ENCODE results near the gene INCA1. TPM values are rescaled to one million over a fixed set of nuclear protein-coding genes. Genes with fewer than 3 reads are reported as not detected.

Gene INCA1
- total and polyA plus RNA-seq, 3 experiments from 2014 or later, result 0.18 to 0.58 (median 0.37) TPM

DNA sequence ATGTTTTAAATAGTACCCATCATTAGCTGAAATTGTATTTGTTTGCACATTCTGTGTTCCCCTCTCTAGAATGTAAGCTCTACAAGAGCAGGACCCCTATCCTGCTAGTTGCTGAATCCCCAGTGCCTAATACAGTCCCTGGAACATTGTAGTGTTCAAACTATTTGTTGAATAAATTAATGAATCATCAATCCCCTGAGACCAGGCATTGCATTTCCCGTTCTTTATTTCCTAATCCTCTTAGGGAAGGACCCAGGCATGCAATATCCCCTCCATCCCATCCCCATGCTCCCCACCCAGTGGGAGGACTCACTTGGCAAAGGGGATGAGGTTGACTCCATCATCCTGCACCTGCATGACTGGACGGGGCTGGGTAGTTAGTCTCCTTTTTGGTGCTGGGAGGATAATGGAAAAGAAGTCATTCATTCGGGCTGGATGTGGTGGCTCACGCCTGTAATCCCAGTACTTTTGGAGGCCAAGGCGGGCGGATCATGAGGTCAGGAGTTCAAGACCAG is 3.2 kb downstream of the INCA1 start:
- no peaks in the 10 kb centered on the region for H3K9me3 Mint-ChIP-seq
- no peaks in the 10 kb centered on the region for H3K9me3 ChIP-seq (ENCODE audit: low read length)
- H3K27ac ChIP-seq (ENCODE audit: low read depth, low read length), result no peak overlapping the region

GRCh38 chr17:4987767-4988567 is 9.4 kb downstream of the INCA1 start:
- Mint-ChIP-seq H3K27me3 (peaks cover 0 to 1% of the 10 kb centered on the region in 2 donors), H3K4me1 (peaks cover 29 to 46% (median 42%) of the 10 kb centered on the region in 3 donors), H3K9me3 (no peaks in the 10 kb centered on the region), H3K36me3 (peaks cover 0 to 24% (median 8%) of the 10 kb centered on the region in 3 donors), H3K27ac (peak overlapping the region; percentile 87 to 98 (median 95)), H3K4me3 (peak overlapping the region; percentile 91 to 96 (median 93))
- CTCF ChIA-PET, result interaction anchor here (0.7 to 4.1 kb wide), 14 partner anchors 7 to 278 kb away, joined by 3 to 19 read pairs (median 4); partner anchors contain the start of genes RNF167, SLC25A11 and SPAG7
- no peaks in the 10 kb centered on the region for H3K9me3 ChIP-seq (ENCODE audit: low read length)
- no peaks in the 10 kb centered on the region for H3K27me3 ChIP-seq (ENCODE audit: insufficient read depth, low read length, poor library complexity, severe bottlenecking)
- POLR2A ChIA-PET, result interaction anchor here (0.6 to 2.6 kb wide), 6 partner anchors 10 to 75 kb away, joined by 3 to 20 read pairs (median 5); partner anchors contain the start of genes INCA1, KIF1C, PFN1 and RNF167
- peak in 1 of 5 donors; percentile 10 for DNase-seq
- H3K4me3 ChIP-seq (ENCODE audit: low read length), result peak overlapping the region; percentile 94
- peaks cover 33% of the 10 kb centered on the region for H3K4me1 ChIP-seq (ENCODE audit: insufficient read depth, low read length)
- H3K27ac ChIP-seq (ENCODE audit: low read depth, low read length), result peak overlapping the region; percentile 88
- no peaks in the 10 kb centered on the region for H3K36me3 ChIP-seq (ENCODE audit: insufficient read depth, low read length)

More for the DNA sequence above, 3.2 kb downstream of the INCA1 start:
- Mint-ChIP-seq H3K27me3 (peaks cover 0 to under 1% of the 10 kb centered on the region in 2 donors), H3K4me1 (peaks cover 17 to 31% (median 17%) of the 10 kb centered on the region in 3 donors), H3K36me3 (peaks cover 0 to 4% (median 0%) of the 10 kb centered on the region in 3 donors), H3K27ac (no peak overlapping the region), H3K4me3 (peak overlapping the region in 1 of 7 donors; percentile 84)
- H3K4me3 ChIP-seq (ENCODE audit: low read length), result no peak overlapping the region
- no peak for DNase-seq
- no peaks in the 10 kb centered on the region for H3K27me3 ChIP-seq (ENCODE audit: insufficient read depth, low read length, poor library complexity, severe bottlenecking)
- H3K36me3 ChIP-seq (ENCODE audit: insufficient read depth, low read length), result no peaks in the 10 kb centered on the region
- ChIA-PET CTCF (no interaction called here), POLR2A (interaction anchor here (0.6 kb wide), 1 partner anchor 1294 kb away, joined by 4 read pairs; no protein-coding TSS in a partner anchor)
- H3K4me1 ChIP-seq (ENCODE audit: insufficient read depth, low read length), result peaks cover 28% of the 10 kb centered on the region

DNA sequence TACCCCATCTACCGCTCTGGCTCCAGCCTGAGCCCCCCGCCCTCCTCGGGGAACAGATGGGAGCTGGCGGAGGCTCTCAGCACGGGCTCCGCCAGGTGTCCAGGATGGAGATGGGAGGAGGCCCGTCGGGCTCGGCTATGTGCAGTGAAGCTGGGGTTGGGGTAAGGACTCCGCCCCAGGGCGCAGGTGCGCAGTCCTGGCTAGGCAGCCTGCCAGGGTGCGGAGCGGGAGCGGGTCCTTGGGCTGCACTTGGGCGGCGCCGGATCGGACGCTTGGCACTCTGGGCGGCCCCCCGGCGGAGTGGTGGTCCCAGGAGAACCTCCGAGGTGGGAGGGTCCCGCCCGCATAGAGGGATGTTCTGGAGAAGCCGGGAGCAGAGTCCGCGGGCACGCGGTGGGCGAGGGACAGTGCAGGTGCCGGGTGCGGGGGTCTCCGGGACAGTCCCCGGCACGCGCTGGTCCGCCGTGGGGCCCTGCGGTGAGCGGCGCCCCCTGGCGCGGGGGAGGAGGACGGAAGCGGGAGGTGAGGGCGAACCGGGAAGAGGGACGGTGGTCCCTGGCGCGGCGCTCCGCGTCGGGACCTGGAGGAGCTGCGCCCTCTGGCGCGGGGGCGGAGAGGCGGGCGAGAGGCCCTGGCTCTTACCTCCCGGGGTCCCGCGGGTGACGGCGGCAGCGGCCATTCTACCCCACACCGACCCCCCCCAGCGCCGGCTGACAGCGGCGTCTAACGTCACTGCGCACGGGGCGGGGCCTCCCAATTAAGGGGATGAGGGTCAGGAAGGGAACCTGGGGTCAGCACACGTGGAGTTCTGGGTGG is 10.2 kb downstream of the INCA1 start, which contains the start of gene CAMTA2:
Gene CAMTA2, minus strand, starts transcription at position 725 of the 816 bp plus-strand sequence. CDS start 1,453 bp downstream, outside the sequence.
- peaks cover 0 to 1% of the 10 kb centered on the region in 2 donors for H3K27me3 Mint-ChIP-seq
- Histone ChIP-seq H3K9me3 (ENCODE audit: low read length) (no peaks in the 10 kb centered on the region), H3K4me1 (ENCODE audit: insufficient read depth, low read length) (peaks cover 33% of the 10 kb centered on the region), H3K27me3 (ENCODE audit: insufficient read depth, low read length, poor library complexity, severe bottlenecking) (no peaks in the 10 kb centered on the region), H3K36me3 (ENCODE audit: insufficient read depth, low read length) (no peaks in the 10 kb centered on the region), H3K4me3 (ENCODE audit: low read length) (peak within 1 kb of the TSS; percentile 94), H3K27ac (ENCODE audit: low read depth, low read length) (peak within 1 kb of the TSS; percentile 88)
- peak within 1 kb of the TSS; percentile 87 to 98 (median 95) for H3K27ac Mint-ChIP-seq
- H3K4me3 Mint-ChIP-seq, result peak within 1 kb of the TSS; percentile 91 to 96 (median 93)
- peaks cover 0 to 32% (median 8%) of the 10 kb centered on the region in 3 donors for H3K36me3 Mint-ChIP-seq
- H3K9me3 Mint-ChIP-seq, result no peaks in the 10 kb centered on the region
- H3K4me1 Mint-ChIP-seq, result peaks cover 31 to 46% (median 42%) of the 10 kb centered on the region in 3 donors
- POLR2A ChIA-PET, result interaction anchor here (0.5 to 2.6 kb wide), 10 partner anchors 11 to 68 kb away, joined by 3 to 20 read pairs (median 3); partner anchors contain the start of genes INCA1, KIF1C, PFN1 and RNF167
- CTCF ChIA-PET, result interaction anchor here (0.7 to 4.1 kb wide), 17 partner anchors 7 to 277 kb away, joined by 3 to 19 read pairs (median 3); partner anchors contain the start of genes CHRNE, RNF167, SLC25A11 and SPAG7
- DNase-seq, result peak; percentile 80 to 92 (median 87)

GRCh38 chr17:4986403-4986802 is 10.9 kb downstream of the INCA1 start:
- Mint-ChIP-seq H3K27me3 (peaks cover 0 to 1% of the 10 kb centered on the region in 2 donors), H3K9me3 (no peaks in the 10 kb centered on the region)

DNA sequence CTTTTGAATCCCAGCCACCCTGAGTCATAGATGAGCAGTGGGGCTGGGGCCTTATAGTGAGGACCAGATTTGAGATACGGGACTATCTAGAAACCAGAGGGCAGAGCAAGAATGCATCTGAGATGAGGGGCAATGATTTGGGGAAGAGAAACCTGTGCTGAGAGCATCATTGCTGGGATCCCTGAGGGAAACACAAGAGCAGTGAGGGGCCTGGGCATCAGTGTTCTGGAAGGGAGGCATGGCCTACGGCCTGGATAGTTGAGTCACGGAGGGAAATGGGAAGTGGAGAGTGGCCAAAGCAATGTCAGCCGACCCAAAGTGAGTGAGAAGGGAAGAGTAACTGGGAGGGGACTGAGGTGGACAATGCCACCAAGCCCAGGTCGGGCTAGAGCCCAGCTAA is 15.0 kb downstream of the INCA1 start:
- peaks cover 22% of the 10 kb centered on the region for H3K4me1 ChIP-seq (ENCODE audit: insufficient read depth, low read length)
- no peak overlapping the region for H3K4me3 ChIP-seq (ENCODE audit: low read length)
- Mint-ChIP-seq H3K4me3 (no peak overlapping the region), H3K27ac (peak overlapping the region in 2 of 8 donors; percentile 12 to 47), H3K36me3 (peaks cover 5 to 72% (median 12%) of the 10 kb centered on the region in 3 donors), H3K9me3 (no peaks in the 10 kb centered on the region), H3K4me1 (peaks cover 20 to 33% (median 29%) of the 10 kb centered on the region in 3 donors), H3K27me3 (no peaks in the 10 kb centered on the region)
- ChIA-PET POLR2A (no interaction called here), CTCF (interaction anchor here (1.0 to 1.5 kb wide), 2 partner anchors 73 to 80 kb away, joined by 4 to 5 read pairs; no protein-coding TSS in a partner anchor)
- peaks cover 32% of the 10 kb centered on the region for H3K36me3 ChIP-seq (ENCODE audit: insufficient read depth, low read length)
- no peaks in the 10 kb centered on the region for H3K27me3 ChIP-seq (ENCODE audit: insufficient read depth, low read length, poor library complexity, severe bottlenecking)
- H3K9me3 ChIP-seq (ENCODE audit: low read length), result no peaks in the 10 kb centered on the region
- no peak overlapping the region for H3K27ac ChIP-seq (ENCODE audit: low read depth, low read length)
- DNase-seq, result no peak

More at GRCh38 chr17:4986403-4986802, 10.9 kb downstream of the INCA1 start:
- Histone ChIP-seq H3K4me1 (ENCODE audit: insufficient read depth, low read length) (peaks cover 33% of the 10 kb centered on the region), H3K9me3 (ENCODE audit: low read length) (no peaks in the 10 kb centered on the region), H3K27ac (ENCODE audit: low read depth, low read length) (peak overlapping the region; percentile 88), H3K4me3 (ENCODE audit: low read length) (peak overlapping the region; percentile 94), H3K36me3 (ENCODE audit: insufficient read depth, low read length) (peaks cover under 1% of the 10 kb centered on the region), H3K27me3 (ENCODE audit: insufficient read depth, low read length, poor library complexity, severe bottlenecking) (no peaks in the 10 kb centered on the region)
- peak in 1 of 5 donors; percentile 45 for DNase-seq
- POLR2A ChIA-PET, result interaction anchor here (0.6 to 2.6 kb wide), 6 partner anchors 11 to 69 kb away, joined by 3 to 20 read pairs (median 3); partner anchors contain the start of genes INCA1, KIF1C, PFN1 and RNF167
- Mint-ChIP-seq H3K4me1 (peaks cover 31 to 46% (median 42%) of the 10 kb centered on the region in 3 donors), H3K27ac (peak overlapping the region; percentile 87 to 98 (median 91)), H3K36me3 (peaks cover 0 to 40% (median 4%) of the 10 kb centered on the region in 3 donors), H3K4me3 (peak overlapping the region; percentile 91 to 96 (median 93))
- CTCF ChIA-PET, result interaction anchor here (0.7 to 3.3 kb wide), 9 partner anchors 9 to 83 kb away, joined by 3 to 18 read pairs (median 6); partner anchors contain the start of genes CHRNE, RNF167, SLC25A11 and SPAG7

DNA sequence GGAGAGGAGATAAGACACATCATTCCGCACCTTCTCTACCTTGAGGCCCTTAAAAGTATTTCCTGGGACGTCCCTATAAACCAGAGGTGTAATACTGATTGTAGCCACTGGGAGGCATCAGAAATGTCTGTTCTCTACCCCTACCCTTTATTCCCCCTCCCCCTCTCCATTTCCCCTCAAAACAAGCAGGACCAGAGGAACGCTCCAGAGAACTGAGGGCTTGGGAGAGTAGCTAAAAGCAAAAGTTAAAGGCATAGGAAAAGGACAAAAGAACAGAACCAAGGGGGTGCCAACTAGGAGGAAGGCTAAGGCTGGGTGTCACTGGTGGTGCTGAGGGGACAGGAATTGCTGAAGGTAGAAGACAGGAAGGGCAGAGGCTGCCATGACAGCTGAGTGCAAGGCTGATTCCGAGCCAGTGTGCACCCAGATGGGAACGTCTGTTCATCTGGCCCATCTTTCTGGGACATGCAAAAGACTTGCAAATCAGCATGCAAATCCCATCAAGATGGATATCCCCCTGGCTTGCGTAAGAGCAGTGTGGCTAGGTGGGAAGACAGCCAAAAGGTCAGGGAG is 16.6 kb downstream of the INCA1 start:
- Mint-ChIP-seq H3K27ac (peak overlapping the region; percentile 55 to 89 (median 78)), H3K36me3 (peaks cover 5 to 72% (median 14%) of the 10 kb centered on the region in 3 donors), H3K4me1 (peaks cover 12 to 21% (median 19%) of the 10 kb centered on the region in 3 donors), H3K4me3 (peak overlapping the region in 1 of 7 donors; percentile 33), H3K9me3 (no peaks in the 10 kb centered on the region), H3K27me3 (no peaks in the 10 kb centered on the region)
- Histone ChIP-seq H3K27ac (ENCODE audit: low read depth, low read length) (no peak overlapping the region), H3K36me3 (ENCODE audit: insufficient read depth, low read length) (peaks cover 40% of the 10 kb centered on the region), H3K4me1 (ENCODE audit: insufficient read depth, low read length) (peaks cover 11% of the 10 kb centered on the region), H3K4me3 (ENCODE audit: low read length) (no peak overlapping the region), H3K9me3 (ENCODE audit: low read length) (no peaks in the 10 kb centered on the region), H3K27me3 (ENCODE audit: insufficient read depth, low read length, poor library complexity, severe bottlenecking) (no peaks in the 10 kb centered on the region)
- peak in 3 of 5 donors; percentile 26 to 59 (median 48) for DNase-seq
- ChIA-PET CTCF (interaction anchor here (0.7 to 3.1 kb wide), 19 partner anchors 9 to 105 kb away, joined by 3 to 19 read pairs (median 4); partner anchors contain the start of genes PFN1, RNF167, SLC25A11 and SLC52A1), POLR2A (interaction anchor here (0.6 to 2.1 kb wide), 2 partner anchors 17 to 91 kb away, joined by 3 to 7 read pairs; partner anchors contain the start of genes INCA1 and KIF1C)
